K562 (cell line): ENCODE results near the gene SLC7A6. TPM values are rescaled to one million over a fixed set of nuclear protein-coding genes. Genes with fewer than 3 reads are reported as not detected.

ENCODE experiments used
- ATAC-seq: fragments of 200-7000 bp; cut with Tn5 transposase; 3 replicates; pipeline ENCODE4 v1.9.1; 2020; ENCODE audit warnings: moderate library complexity
- BruUV-seq: library from RNA; stranded (reverse); fragments of 400-500 nt; replicated peaks from 2 replicates; lab custom pipeline; 2021; lab: Mats Ljungman, UMichigan
- CTCF ChIA-PET: fragments of 300-600 bp; formaldehyde crosslinking; extraction: SDS; loops from one replicate; lab custom pipeline; 2021; ENCODE audit warnings: low intra/inter-chr PET ratio; lab: Yijun Ruan, JAX
- POLR2A ChIA-PET: fragments of 300-600, 350-650 bp; sonication (Branson Sonifier 250); formaldehyde crosslinking; extraction: SDS; loops from one replicate; lab custom pipeline; 2021; ENCODE audit warnings: antibody characterized with exemption, inconsistent platforms; lab: Yijun Ruan, JAX
- DNase-seq, 4 experiments: peaks; one replicate each; pipeline versions ENCODE4 v3.0.0 to v3.0.0-alpha.2; 2011 to 2018; ENCODE audit warnings: low spot score in 3 of 4, mixed read lengths in 3 of 4; ENCODE audit errors: extremely low read depth in 1 of 4
- FAIRE-seq: peaks from 2 replicates; lab custom pipeline; 2011; peaks lifted over from hg19 to GRCh38; lab: Jason Lieb, UNC
- H2AFZ ChIP-seq: 2 replicates; pipeline ENCODE4 v1.6.0; 2011; ENCODE audit warnings: low read depth, low read length, control low read depth, inconsistent platforms
- H3K27ac ChIP-seq: fragments of 200-600 bp; 3 replicates; pipeline ENCODE4 v1.8.0; 2011; ENCODE audit warnings: low read depth, mild to moderate bottlenecking, control low read depth, inconsistent platforms, low read length, moderate library complexity, mixed read lengths; ENCODE audit errors: extremely low read depth
- H3K27me3 ChIP-seq, 2 experiments: fragments of 300-600 bp in 1 of 2; 2 replicates in 1 of 2; 3 replicates in 1 of 2; pipeline versions ENCODE4 v1.6.0 to v1.8.0; 2011; ENCODE audit warnings: inconsistent platforms in 2 of 2, low read length in 2 of 2, mild to moderate bottlenecking in 1 of 2, mixed read lengths in 1 of 2, moderate library complexity in 1 of 2; ENCODE audit not compliant: control insufficient read depth in 2 of 2, insufficient read depth in 2 of 2
- H3K36me3 ChIP-seq: fragments of 300-600 bp; 3 replicates; pipeline ENCODE4 v1.8.0; 2011; ENCODE audit warnings: mild to moderate bottlenecking, low read length, inconsistent platforms; ENCODE audit not compliant: control insufficient read depth, insufficient read depth
- H3K4me1 ChIP-seq, 2 experiments: fragments of 200-600 bp in 1 of 2; replicated peaks in 1 of 2; 2 replicates in 1 of 2; 3 replicates in 1 of 2; pipeline versions ENCODE4 v1.5.1 to v1.8.0; 2011; ENCODE audit warnings: inconsistent platforms in 2 of 2, low read length in 2 of 2, mild to moderate bottlenecking in 1 of 2, mixed read lengths in 1 of 2, moderate library complexity in 1 of 2; ENCODE audit not compliant: control insufficient read depth in 2 of 2, insufficient read depth in 2 of 2
- H3K4me2 ChIP-seq: 2 replicates; pipeline ENCODE4 v1.6.1; 2011; ENCODE audit warnings: low read length, control low read depth, inconsistent platforms, mixed read lengths; ENCODE audit not compliant: insufficient read depth
- H3K4me3 ChIP-seq: fragments of 200-600 bp; sonication (generic), shearing (Covaris generic); 2 replicates; pipeline ENCODE4 v1.5.1; 2016; ENCODE audit warnings: control low read depth, inconsistent platforms
- H3K79me2 ChIP-seq: fragments of 200-600 bp; 3 replicates; pipeline ENCODE4 v1.8.0; 2011; ENCODE audit warnings: low read length, inconsistent platforms; ENCODE audit not compliant: control insufficient read depth, insufficient read depth
- H3K9ac ChIP-seq, 2 experiments: 2 replicates each; pipeline versions ENCODE4 v1.6.0 to v1.6.1; 2011; ENCODE audit warnings: low read depth in 2 of 2, low read length in 2 of 2, control low read depth in 1 of 2, inconsistent platforms in 1 of 2, mild to moderate bottlenecking in 1 of 2, mixed read lengths in 1 of 2; ENCODE audit not compliant: insufficient read depth in 1 of 2
- H3K9me1 ChIP-seq: one replicate; pipeline ENCODE4 v1.6.0; 2011; ENCODE audit warnings: inconsistent platforms, mild to moderate bottlenecking, low read length, moderate library complexity; ENCODE audit not compliant: control insufficient read depth, insufficient read depth
- H3K9me3 ChIP-seq: replicated peaks from 2 replicates; pipeline ENCODE4 v1.5.1; 2011; ENCODE audit warnings: low read depth, low read length, inconsistent platforms; ENCODE audit not compliant: control insufficient read depth, insufficient read depth
- H4K20me1 ChIP-seq: replicated peaks from 2 replicates; pipeline ENCODE4 v1.6.1; 2011; ENCODE audit warnings: low read length, inconsistent platforms, mixed read lengths; ENCODE audit not compliant: control insufficient read depth, insufficient read depth
- ASH1L ChIP-seq: fragments of 450-650 bp; IDR thresholded peaks from 2 replicates; pipeline ENCODE4 v1.6.1; 2018; ENCODE audit warnings: borderline replicate concordance, mild to moderate bottlenecking, low read depth; ENCODE audit not compliant: partially characterized antibody
- CREB3 ChIP-seq: fragments of 450-650 bp; conservative IDR thresholded peaks from 2 replicates; pipeline ENCODE4 v1.6.1; 2016; ENCODE audit warnings: missing genetic modification characterization, low read depth, mild to moderate bottlenecking, missing compliant biosample characterization, moderate library complexity
- HDAC2 ChIP-seq: fragments of 450-650 bp; IDR thresholded peaks from 2 replicates; pipeline ENCODE4 v1.6.1; 2016; ENCODE audit warnings: mild to moderate bottlenecking
- JUND ChIP-seq, 2 experiments: IDR thresholded peaks; 2 replicates in 1 of 2; 3 replicates in 1 of 2; pipeline ENCODE4 v1.6.1; 2011; ENCODE audit warnings: borderline replicate concordance in 2 of 2, low read depth in 2 of 2, low read length in 2 of 2, improper control_type of control experiment in 1 of 2, missing biosample characterization in 1 of 2, missing genetic modification characterization in 1 of 2, missing genetic modification reagents in 1 of 2
- KAT7 ChIP-seq: sonication (generic); formaldehyde crosslinking; IDR thresholded peaks from 2 replicates; pipeline ENCODE4 v1.8.0; 2022; ENCODE audit warnings: missing genetic modification reagents, mild to moderate bottlenecking, borderline replicate concordance
- MTA1 ChIP-seq: fragments of 450-650 bp; IDR thresholded peaks from 2 replicates; pipeline ENCODE4 v1.6.1; 2017; ENCODE audit warnings: borderline replicate concordance
- NFRKB ChIP-seq: fragments of 450-650 bp; IDR thresholded peaks from 2 replicates; pipeline ENCODE4 v1.6.1; 2016; ENCODE audit warnings: low read depth
- PRPF4 ChIP-seq: fragments of 200-400 bp; formaldehyde crosslinking; IDR thresholded peaks from one replicate; pipeline ENCODE4 v1.6.1; 2017; ENCODE audit warnings: low read length, low read depth, mild to moderate bottlenecking; ENCODE audit not compliant: insufficient read depth, poor library complexity, severe bottlenecking
- PTRF ChIP-seq: fragments of 450-650 bp; IDR thresholded peaks from 2 replicates; pipeline ENCODE4 v1.6.1; 2016; ENCODE audit warnings: mild to moderate bottlenecking, missing genetic modification characterization, missing compliant biosample characterization
- SRSF9 ChIP-seq: fragments of 200-400 bp; formaldehyde crosslinking; IDR thresholded peaks from 2 replicates; pipeline ENCODE4 v1.6.1; 2017; ENCODE audit warnings: low read depth, low read length, borderline replicate concordance
- ZKSCAN1 ChIP-seq: fragments of 150-350 bp; IDR thresholded peaks from 2 replicates; pipeline ENCODE4 v1.6.1; 2016; ENCODE audit warnings: low read depth, low read length
- ZKSCAN3 ChIP-seq: fragments of 250-450 bp; sonication (Bioruptor Pico); IDR thresholded peaks from 2 replicates; pipeline ENCODE4 v1.4.0; 2020
- ZNF609 ChIP-seq: sonication (generic); formaldehyde crosslinking; IDR thresholded peaks from 2 replicates; pipeline ENCODE4 v1.8.1; 2023; ENCODE audit warnings: missing genetic modification reagents, mild to moderate bottlenecking, borderline replicate concordance
- WGBS: fragments of 100-300 bp; shearing (Covaris generic); methylation state at CpG from one replicate; pipeline ENCODE4 v1.1.6; 2016; ENCODE audit warnings: low coverage, mixed read lengths; ENCODE audit not compliant: insufficient coverage; ENCODE audit errors: missing lambda C conversion rate; 5-methylcytosine and 5-hydroxymethylcytosine counted together
- in situ Hi-C: fragments of 300-500 bp; cut with MboI; formaldehyde crosslinking; loops from 4 replicates; pipeline ENCODE4 v1.15.0; 2018; ENCODE audit warnings: inconsistent platforms, mixed read lengths
- intact Hi-C: fragments of 100-400 bp; cut with micrococcal nuclease; formaldehyde crosslinking; loops from 2 replicates; pipeline ENCODE4 v1.14.2; 2022
- polyA plus RNA-seq, 8 experiments: library from polyadenylated mRNA; depleted of rRNA in 4 of 8; stranded (reverse) in 5 of 8; unstranded in 3 of 8; fragments of >200 nt; fragmentation: Nextera tagmentation in 2 of 8; fragmentation: Illumina TruSeq in 1 of 8; extraction: Ambion mirVana in 2 of 8; extraction: Trizol in 1 of 8; gene quantifications; 2 replicates each; pipeline versions ENCODE4 v1.2.1 to v1.2.3, GENCODE V29; 2011 to 2014; ENCODE audit warnings: inconsistent platforms in 1 of 8, missing spikeins in 1 of 8
- total RNA-seq, 7 experiments: library from RNA; depleted of rRNA in 6 of 7; stranded (reverse); fragments of >200 nt in 6 of 7; fragmentation: Illumina TruSeq in 2 of 7; extraction: Trizol in 2 of 7; gene quantifications; 2 replicates each; pipeline versions ENCODE4 v1.2.1 to v1.2.3, GENCODE V29; 2011 to 2021; ENCODE audit warnings: low replicate concordance in 1 of 7

Gene SLC7A6
- total and polyA plus RNA-seq, 9 of the 15 experiments (the other 6 are each of a cell fraction or from before 2014, with no cell fraction given), result 12.6 to 60.1 (median 29.8) TPM

GRCh38 chr16:68289202-68289601 lies 24.9 kb downstream of the SLC7A6 start:
- Histone ChIP-seq H3K79me2 (peaks cover 24% of the 10 kb centered on the region), H3K9me1 (no peaks in the 10 kb centered on the region), H4K20me1 (peaks cover 7% of the 10 kb centered on the region; the same call in 1 of the 2 replicates), H3K27ac (peak overlapping the region; percentile 62; the same call in 2 of the 3 replicates), H2AFZ (no peak overlapping the region), H3K4me3 (no peak overlapping the region), H3K9me3 (no peaks in the 10 kb centered on the region), H3K36me3 (peaks cover 80% of the 10 kb centered on the region), H3K9ac (peak overlapping the region; percentile 34 to 45; a peak in 2 of 4 replicates), H3K4me1 (peaks cover 14 to 26% of the 10 kb centered on the region in 2 experiments), H3K4me2 (no peak overlapping the region; the same call in none of the 2 replicates), H3K27me3 (no peaks in the 10 kb centered on the region)
- FAIRE-seq (no peak), ATAC-seq (peak; percentile 24), DNase-seq (no peak)
- intact Hi-C loops, result no loop called here
- WGBS, result 60% methylated on average over 1 of the region's 2 CpGs
- ChIA-PET CTCF (no interaction called here), POLR2A (interaction anchor here (0.7 to 3.4 kb wide), 6 partner anchors 10 to 49 kb away, joined by 3 to 27 read pairs (median 6); partner anchors contain the start of genes PRMT7 and SLC7A6OS)
- in situ Hi-C loops, result no loop called here
- BruUV-seq, result no TSS peak
- no peak for TF ChIP-seq MTA1
- no peak for TF ChIP-seq ASH1L
- TF ChIP-seq JUND (IDR thresholded peaks at IDR 0.05; ENCODE audit: borderline replicate concordance, low read depth, low read length), result no peak
- TF ChIP-seq JUND (tag; IDR thresholded peaks at IDR 0.05; ENCODE audit: borderline replicate concordance, low read depth, low read length), result no peak
- TF ChIP-seq HDAC2, result no peak
- no peak for TF ChIP-seq CREB3 (tag)
- TF ChIP-seq PTRF (tag), result no peak
- TF ChIP-seq SRSF9, result no peak
- no peak for TF ChIP-seq PRPF4
- peak; percentile 63; the same call in 1 of the 2 replicates for TF ChIP-seq ZKSCAN3 (CRISPR knock-in tag)
- no peak for TF ChIP-seq NFRKB
- no peak for TF ChIP-seq ZNF609 (CRISPR knock-in tag)
- no peak for TF ChIP-seq KAT7
- no peak for TF ChIP-seq ZKSCAN1
